Gastroesophageal sphincter (tissue), 4 donors: ENCODE results near the gene MOV10. TPM values are rescaled to one million over a fixed set of nuclear protein-coding genes. Genes with fewer than 3 reads are reported as not detected.

Experiments
- ATAC-seq: fragments of 150-250 bp; one replicate; pipeline ENCODE4 v1.9.1; 2016; ENCODE audit warnings: mild to moderate bottlenecking, moderate library complexity
- H3K27ac ChIP-seq, 4 donors: fragments of 200-600 bp; sonication (generic) in 3 of 4; 1 replicate in 3 of 4; 2 replicates in 1 of 4; pipeline ENCODE4 v1.5.1; 2016 to 2019
- H3K27me3 ChIP-seq: fragments of 200-600 bp; sonication (generic); one replicate; pipeline ENCODE4 v1.5.1; 2019
- H3K36me3 ChIP-seq, 2 donors: fragments of 200-600 bp; sonication (generic); one replicate each; pipeline ENCODE4 v1.5.1; 2019; ENCODE audit warnings: control low read depth in 1 of 2
- H3K4me1 ChIP-seq, 3 donors: fragments of 200-600 bp; sonication (generic); 1 replicate in 2 of 3; 2 replicates in 1 of 3; pipeline ENCODE4 v1.5.1; 2016 to 2019; ENCODE audit warnings: control low read depth in 2 of 3
- H3K4me3 ChIP-seq, 2 donors: fragments of 200-600 bp; sonication (generic); one replicate each; pipeline ENCODE4 v1.5.1; 2019; ENCODE audit warnings: mild to moderate bottlenecking in 1 of 2, moderate library complexity in 1 of 2
- H3K9me3 ChIP-seq, 3 donors: fragments of 200-600 bp; sonication (generic); one replicate each; pipeline ENCODE4 v1.5.1; 2017 to 2019; ENCODE audit warnings: control low read depth in 2 of 3
- CTCF ChIP-seq, 4 experiments: fragments of 200-600 bp in 2 of 4; fragments of 450-650 bp in 2 of 4; sonication (generic) in 1 of 4; IDR thresholded peaks; one replicate each; pipeline ENCODE4 v1.5.1; 2017 to 2019; ENCODE audit warnings: antibody characterized with exemption in 4 of 4, mild to moderate bottlenecking in 2 of 4, moderate library complexity in 2 of 4
- EP300 ChIP-seq: sonication (generic); formaldehyde crosslinking; IDR thresholded peaks from one replicate; pipeline ENCODE4 v1.6.1; 2017; ENCODE audit warnings: antibody characterized with exemption, mild to moderate bottlenecking
- POLR2A ChIP-seq, 2 donors: fragments of 450-650 bp; IDR thresholded peaks; one replicate each; pipeline ENCODE4 v1.6.1; 2017; ENCODE audit warnings: antibody characterized with exemption in 2 of 2, mild to moderate bottlenecking in 2 of 2, moderate library complexity in 1 of 2
- POLR2AphosphoS5 ChIP-seq: sonication (generic); formaldehyde crosslinking; IDR thresholded peaks from one replicate; pipeline ENCODE4 v1.6.1; 2017; ENCODE audit warnings: antibody characterized with exemption
- WGBS, 2 donors: methylation state at CpG; one replicate each; pipeline ENCODE4 v1.1.5; 2018; ENCODE audit warnings: low coverage in 1 of 2; 5-methylcytosine and 5-hydroxymethylcytosine counted together
- total RNA-seq, 4 donors: library from RNA; depleted of rRNA; stranded (reverse); fragments of >200 nt; gene quantifications; one replicate each; pipeline ENCODE4 v1.1.0, GENCODE V29; 2016

MOV10 gene
- total RNA-seq, 4 donors from 2014 or later: 13.4 to 25.3 (median 18.8) TPM

GRCh38 chr1:112629256-112629655, 45.2 kb upstream of the MOV10 start:
- no peak for TF ChIP-seq POLR2AphosphoS5
- no peak for TF ChIP-seq CTCF (IDR thresholded peaks at IDR 0.05)
- TF ChIP-seq EP300: no peak
- TF ChIP-seq POLR2A (IDR thresholded peaks at IDR 0.05): no peak
- Histone ChIP-seq H3K27ac (no peak overlapping the region), H3K9me3 (no peaks in the 10 kb centered on the region), H3K36me3 (peaks cover 0 to 9% of the 10 kb centered on the region in 2 donors), H3K27me3 (no peaks in the 10 kb centered on the region), H3K4me1 (peaks cover 0 to 82% (median 9%) of the 10 kb centered on the region in 3 donors), H3K4me3 (no peak overlapping the region)
- no peak for ATAC-seq

- TF ChIP-seq CTCF (IDR thresholded peaks at IDR 0.05) (no peak), POLR2A (IDR thresholded peaks at IDR 0.05) (no peak), POLR2AphosphoS5 (no peak), EP300 (no peak)
- Histone ChIP-seq H3K27ac (no peak overlapping the region), H3K4me1 (peaks cover 0 to 78% (median 7%) of the 10 kb centered on the region in 3 donors), H3K27me3 (no peaks in the 10 kb centered on the region), H3K9me3 (no peaks in the 10 kb centered on the region), H3K4me3 (no peak overlapping the region), H3K36me3 (peaks cover 0 to 9% of the 10 kb centered on the region in 2 donors)
- ATAC-seq: no peak
- 92 to 100% methylated on average over 2 of the region's 2 CpGs for WGBS, 2 donors
Measured at GRCh38 chr1:112633628-112634027, 40.8 kb upstream of the MOV10 start.

GRCh38 chr1:112634367-112634766, 40.1 kb upstream of the MOV10 start:
- ATAC-seq: no peak
- Histone ChIP-seq H3K4me1 (peaks cover 0 to 73% (median 7%) of the 10 kb centered on the region in 3 donors), H3K27me3 (no peaks in the 10 kb centered on the region), H3K9me3 (no peaks in the 10 kb centered on the region), H3K27ac (no peak overlapping the region), H3K36me3 (peaks cover 0 to 9% of the 10 kb centered on the region in 2 donors), H3K4me3 (no peak overlapping the region)
- TF ChIP-seq CTCF (IDR thresholded peaks at IDR 0.05): no peak
- no peak for TF ChIP-seq POLR2AphosphoS5
- TF ChIP-seq POLR2A (IDR thresholded peaks at IDR 0.05): no peak
- TF ChIP-seq EP300: no peak

GRCh38 chr1:112636056-112636455, 38.4 kb upstream of the MOV10 start:
- 78 to 85% methylated on average over 2 of the region's 2 CpGs for WGBS, 2 donors
- no peaks in the 10 kb centered on the region for H3K9me3 ChIP-seq
- TF ChIP-seq EP300 (no peak), POLR2A (IDR thresholded peaks at IDR 0.05) (no peak), POLR2AphosphoS5 (no peak), CTCF (IDR thresholded peaks at IDR 0.05) (no peak)
- no peaks in the 10 kb centered on the region for H3K27me3 ChIP-seq
- H3K27ac ChIP-seq: no peak overlapping the region
- no peak overlapping the region for H3K4me3 ChIP-seq
- H3K36me3 ChIP-seq: no peaks in the 10 kb centered on the region
- H3K4me1 ChIP-seq: peaks cover 0 to 61% (median 7%) of the 10 kb centered on the region in 3 donors
- no peak for ATAC-seq

- TF ChIP-seq EP300 (no peak), CTCF (IDR thresholded peaks at IDR 0.05) (no peak), POLR2AphosphoS5 (no peak), POLR2A (IDR thresholded peaks at IDR 0.05) (no peak)
- Histone ChIP-seq H3K4me1 (peaks cover 0 to 55% (median 7%) of the 10 kb centered on the region in 3 donors), H3K27me3 (no peaks in the 10 kb centered on the region), H3K9me3 (no peaks in the 10 kb centered on the region), H3K4me3 (no peak overlapping the region), H3K36me3 (no peaks in the 10 kb centered on the region), H3K27ac (peak overlapping the region in 1 of 4 donors; percentile 25)
- ATAC-seq: no peak
Measured at GRCh38 chr1:112636597-112637253, 37.7 kb upstream of the MOV10 start.
